MCF 10A (cell line): Measurements from ENCODE around the gene PM20D2. TPM values are rescaled to one million over a fixed set of nuclear protein-coding genes. Genes with fewer than 3 reads are reported as not detected.

Source experiments
- BruUV-seq: library from RNA; stranded (reverse); fragments of 400-500 nt; replicated peaks from 2 replicates; lab custom pipeline; 2021; lab: Mats Ljungman, UMichigan
- CTCF ChIA-PET: fragments of 300-600 bp; sonication (Branson Sonifier 250); formaldehyde crosslinking; extraction: SDS; loops from one replicate; lab custom pipeline; 2021; ENCODE audit warnings: antibody characterized with exemption, inconsistent platforms; lab: Yijun Ruan, JAX
- POLR2A ChIA-PET: fragments of 300-600, 350-650 bp; sonication (Branson Sonifier 250); formaldehyde crosslinking; extraction: SDS; loops from one replicate; lab custom pipeline; 2020; ENCODE audit warnings: antibody characterized with exemption, inconsistent platforms; lab: Yijun Ruan, JAX
- DNase-seq: peaks from one replicate; pipeline ENCODE4 v3.0.0-alpha.2; 2018; ENCODE audit not compliant: unreplicated experiment
- H3K27ac Mint-ChIP-seq: one replicate; pipeline ENCODE4 v1.8.0; 2022; ENCODE audit warnings: mild to moderate bottlenecking, low read depth, mixed read lengths; ENCODE audit not compliant: unreplicated experiment
- H3K27me3 Mint-ChIP-seq: one replicate; pipeline ENCODE4 v1.8.0; 2022; ENCODE audit warnings: mixed read lengths; ENCODE audit not compliant: insufficient read depth, unreplicated experiment
- H3K36me3 Mint-ChIP-seq: one replicate; pipeline ENCODE4 v1.8.0; 2022; ENCODE audit warnings: mild to moderate bottlenecking, moderate library complexity, mixed read lengths; ENCODE audit not compliant: insufficient read depth, unreplicated experiment
- H3K4me1 Mint-ChIP-seq: one replicate; pipeline ENCODE4 v1.8.0; 2022; ENCODE audit warnings: mixed read lengths; ENCODE audit not compliant: insufficient read depth, unreplicated experiment
- H3K4me3 Mint-ChIP-seq: one replicate; pipeline ENCODE4 v1.8.0; 2022; ENCODE audit warnings: mild to moderate bottlenecking, moderate library complexity, mixed read lengths; ENCODE audit not compliant: unreplicated experiment
- H3K9me3 Mint-ChIP-seq: one replicate; pipeline ENCODE4 v1.8.0; 2022; ENCODE audit warnings: mixed read lengths; ENCODE audit not compliant: unreplicated experiment
- CTCF ChIP-seq: fragments of 200-600 bp; IDR thresholded peaks from one replicate; pipeline ENCODE4 v1.8.0; 2022; ENCODE audit warnings: antibody characterized with exemption, mild to moderate bottlenecking; ENCODE audit not compliant: unreplicated experiment
- intact Hi-C: fragments of 100-400 bp; cut with micrococcal nuclease; formaldehyde crosslinking; loops from 2 replicates; pipeline ENCODE4 v1.14.1; 2022
- total RNA-seq: library from RNA; stranded (reverse); gene quantifications from 2 replicates; pipeline ENCODE4 v1.2.3, GENCODE V29; 2022

The PM20D2 gene
- total RNA-seq, 1 experiment from 2014 or later = 11.9 TPM

GRCh38 chr6:89197141-89197540 is 51.3 kb downstream of the PM20D2 start:
- Mint-ChIP-seq H3K27ac (no peak overlapping the region), H3K4me1 (no peaks in the 10 kb centered on the region), H3K4me3 (no peak overlapping the region), H3K36me3 (no peaks in the 10 kb centered on the region), H3K9me3 (no peaks in the 10 kb centered on the region), H3K27me3 (peaks cover 27% of the 10 kb centered on the region)
- CTCF ChIA-PET = no interaction called here
- no TSS peak for BruUV-seq
- intact Hi-C loops = no loop called here
- TF ChIP-seq CTCF = no peak
- POLR2A ChIA-PET = no interaction called here
- DNase-seq = no peak

GRCh38 chr6:89198235-89198634 is 52.4 kb downstream of the PM20D2 start:
- no peak for DNase-seq
- Mint-ChIP-seq H3K4me3 (no peak overlapping the region), H3K27me3 (peaks cover 27% of the 10 kb centered on the region), H3K9me3 (no peaks in the 10 kb centered on the region), H3K27ac (no peak overlapping the region), H3K4me1 (no peaks in the 10 kb centered on the region), H3K36me3 (no peaks in the 10 kb centered on the region)
- ChIA-PET CTCF (no interaction called here), POLR2A (no interaction called here)
- TF ChIP-seq CTCF = no peak
- BruUV-seq = no TSS peak
- intact Hi-C loops = no loop called here

GRCh38 chr6:89199579-89199978 is 53.7 kb downstream of the PM20D2 start:
- no peak for TF ChIP-seq CTCF
- no peak for DNase-seq
- no TSS peak for BruUV-seq
- no peak overlapping the region for H3K4me3 Mint-ChIP-seq
- no peaks in the 10 kb centered on the region for H3K36me3 Mint-ChIP-seq
- intact Hi-C loops = no loop called here
- peaks cover 18% of the 10 kb centered on the region for H3K27me3 Mint-ChIP-seq
- ChIA-PET CTCF (no interaction called here), POLR2A (no interaction called here)
- no peaks in the 10 kb centered on the region for H3K9me3 Mint-ChIP-seq
- H3K27ac Mint-ChIP-seq = no peak overlapping the region
- no peaks in the 10 kb centered on the region for H3K4me1 Mint-ChIP-seq

GRCh38 chr6:89200706-89201215 is 54.9 kb downstream of the PM20D2 start:
- TF ChIP-seq CTCF = no peak
- no peak for DNase-seq
- H3K27me3 Mint-ChIP-seq = peaks cover 9% of the 10 kb centered on the region
- no peak overlapping the region for H3K27ac Mint-ChIP-seq
- POLR2A ChIA-PET = no interaction called here
- H3K36me3 Mint-ChIP-seq = no peaks in the 10 kb centered on the region
- intact Hi-C loops = no loop called here
- CTCF ChIA-PET = interaction anchor here (0.5 to 0.6 kb wide), 2 partner anchors 392 to 706 kb away, joined by 3 read pairs; no protein-coding TSS in a partner anchor
- BruUV-seq = no TSS peak
- no peaks in the 10 kb centered on the region for H3K4me1 Mint-ChIP-seq
- H3K9me3 Mint-ChIP-seq = no peaks in the 10 kb centered on the region
- H3K4me3 Mint-ChIP-seq = no peak overlapping the region
